ENCODE results near the gene GSTA3. TPM values are rescaled to one million over a fixed set of nuclear protein-coding genes. Genes with fewer than 3 reads are reported as not detected.

The GSTA3 gene
- total RNA-seq, 1 experiment from 2014 or later, result not detected

DNA sequence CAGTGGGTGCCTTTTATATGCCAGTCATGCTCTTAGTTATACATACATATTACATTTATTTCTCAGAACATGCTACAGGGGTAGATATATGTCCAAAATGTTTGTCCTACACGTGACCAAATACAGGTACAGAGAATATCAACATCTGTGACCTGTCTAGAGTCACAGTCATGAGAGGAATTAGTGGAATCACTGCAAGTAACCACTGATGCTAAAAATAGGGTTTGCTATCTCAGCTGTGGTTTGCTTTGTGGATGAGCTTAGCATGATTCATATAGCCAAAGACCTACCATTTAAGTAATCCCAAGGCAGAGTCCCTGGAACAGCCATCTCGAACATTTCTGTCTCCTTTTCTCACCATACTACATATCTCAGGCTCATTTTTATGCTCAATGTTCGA lies 32.3 kb downstream of the GSTA3 start:
- Histone ChIP-seq H2AFZ (ENCODE audit: low read length) (no peak overlapping the region), H3K9me3 (ENCODE audit: low read length) (no peaks in the 10 kb centered on the region), H3K9ac (ENCODE audit: low read length) (no peak overlapping the region), H3K4me3 (ENCODE audit: low read length) (no peak overlapping the region), H3F3A (ENCODE audit: low read length, unreplicated experiment) (no peaks in the 10 kb centered on the region), H3K79me2 (ENCODE audit: low read length) (no peaks in the 10 kb centered on the region), H3K36me3 (ENCODE audit: low read depth, low read length) (no peaks in the 10 kb centered on the region), H3K4me2 (ENCODE audit: low read length) (peak overlapping the region; percentile 37), H3K9me2 (replicated peaks; ENCODE audit: low read length) (no peaks in the 10 kb centered on the region), H4K20me1 (ENCODE audit: low read length) (no peaks in the 10 kb centered on the region), H3K4me1 (ENCODE audit: insufficient read depth, low read length) (peaks cover 21% of the 10 kb centered on the region), H3K27me3 (ENCODE audit: low read length) (no peaks in the 10 kb centered on the region), H3K27ac (ENCODE audit: low read length) (no peak overlapping the region)
- DNase-seq (peak; percentile 87), ATAC-seq (peak; percentile 79)
- ChIA-PET CTCF (interaction anchor here (0.6 kb wide), 1 partner anchor 469 kb away, joined by 6 read pairs; no protein-coding TSS in a partner anchor), POLR2A (ENCODE audit: unreplicated experiment) (no interaction called here)
- intact Hi-C loops (cut with micrococcal nuclease), result loop anchor here (10.0 kb wide), 1 partner anchor 182 kb away; no protein-coding TSS in a partner anchor
- TF ChIP-seq EZH2phosphoT487 (IDR thresholded peaks at IDR 0.05; ENCODE audit: borderline replicate concordance, low read length) (no peak), EZH2 (IDR thresholded peaks at IDR 0.05; ENCODE audit: low read length, unreplicated experiment) (no peak)
- TF ChIP-seq, protein P1, sequence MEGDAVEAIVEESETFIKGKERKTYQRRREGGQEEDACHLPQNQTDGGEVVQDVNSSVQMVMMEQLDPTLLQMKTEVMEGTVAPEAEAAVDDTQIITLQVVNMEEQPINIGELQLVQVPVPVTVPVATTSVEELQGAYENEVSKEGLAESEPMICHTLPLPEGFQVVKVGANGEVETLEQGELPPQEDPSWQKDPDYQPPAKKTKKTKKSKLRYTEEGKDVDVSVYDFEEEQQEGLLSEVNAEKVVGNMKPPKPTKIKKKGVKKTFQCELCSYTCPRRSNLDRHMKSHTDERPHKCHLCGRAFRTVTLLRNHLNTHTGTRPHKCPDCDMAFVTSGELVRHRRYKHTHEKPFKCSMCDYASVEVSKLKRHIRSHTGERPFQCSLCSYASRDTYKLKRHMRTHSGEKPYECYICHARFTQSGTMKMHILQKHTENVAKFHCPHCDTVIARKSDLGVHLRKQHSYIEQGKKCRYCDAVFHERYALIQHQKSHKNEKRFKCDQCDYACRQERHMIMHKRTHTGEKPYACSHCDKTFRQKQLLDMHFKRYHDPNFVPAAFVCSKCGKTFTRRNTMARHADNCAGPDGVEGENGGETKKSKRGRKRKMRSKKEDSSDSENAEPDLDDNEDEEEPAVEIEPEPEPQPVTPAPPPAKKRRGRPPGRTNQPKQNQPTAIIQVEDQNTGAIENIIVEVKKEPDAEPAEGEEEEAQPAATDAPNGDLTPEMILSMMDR (conservative IDR thresholded peaks at IDR 0.05; ENCODE audit: low read depth, low read length), result no peak
- no TSS peak for BruUV-seq (replicated peaks)

DNA sequence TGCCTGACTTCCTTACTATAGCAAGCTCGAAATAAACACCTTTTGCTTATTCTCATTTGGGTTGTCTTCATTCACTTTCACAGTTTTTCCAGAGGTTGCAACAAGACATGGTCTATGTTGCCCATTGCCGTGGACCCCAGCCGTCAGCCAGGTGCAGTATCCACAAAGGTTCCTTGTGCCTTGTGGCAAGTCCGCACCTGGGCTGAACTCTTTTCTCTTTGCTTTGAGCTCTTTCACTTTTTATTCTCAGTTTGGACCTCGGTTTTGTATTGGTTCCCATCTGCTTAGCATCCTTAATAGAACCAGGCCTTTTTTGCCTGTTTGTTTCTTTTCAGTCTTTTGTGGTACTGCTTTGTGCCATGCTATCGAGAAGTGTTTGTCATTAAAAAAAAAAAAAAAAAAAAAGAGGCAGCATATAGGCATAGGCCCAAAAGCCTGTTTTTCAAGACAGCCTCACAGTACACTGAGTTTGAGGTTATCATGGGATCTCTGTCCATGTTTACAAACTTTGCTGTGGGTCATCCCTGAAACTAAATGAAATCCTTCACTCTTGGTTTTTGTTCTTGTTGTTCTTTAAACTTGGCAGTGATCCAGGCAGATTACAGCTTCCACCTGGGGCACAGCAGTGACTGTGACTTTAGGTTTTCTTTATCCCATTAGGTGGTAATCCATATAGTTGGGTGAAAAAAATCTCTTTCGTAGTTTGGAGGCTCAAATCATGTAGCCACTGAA lies 33.3 kb downstream of the GSTA3 start:
- no TSS peak for BruUV-seq (replicated peaks)
- ATAC-seq (no peak), DNase-seq (peak; percentile 28)
- H4K20me1 ChIP-seq (ENCODE audit: low read length), result no peaks in the 10 kb centered on the region
- H3F3A ChIP-seq (ENCODE audit: low read length, unreplicated experiment), result no peaks in the 10 kb centered on the region
- H3K4me2 ChIP-seq (ENCODE audit: low read length), result peak overlapping the region; percentile 37; the same call in 1 of the 2 replicates
- H2AFZ ChIP-seq (ENCODE audit: low read length), result no peak overlapping the region
- no peak overlapping the region for H3K9ac ChIP-seq (ENCODE audit: low read length)
- H3K27ac ChIP-seq (ENCODE audit: low read length), result no peak overlapping the region
- intact Hi-C loops (cut with micrococcal nuclease), result loop anchor here (10.0 kb wide), 1 partner anchor 181 kb away; no protein-coding TSS in a partner anchor
- H3K79me2 ChIP-seq (ENCODE audit: low read length), result no peaks in the 10 kb centered on the region
- POLR2A ChIA-PET (ENCODE audit: unreplicated experiment), result no interaction called here
- CTCF ChIA-PET, result interaction anchor here (0.6 kb wide), 1 partner anchor 468 kb away, joined by 6 read pairs; no protein-coding TSS in a partner anchor
- H3K4me3 ChIP-seq (ENCODE audit: low read length), result no peak overlapping the region
- peaks cover 18% of the 10 kb centered on the region for H3K4me1 ChIP-seq (ENCODE audit: insufficient read depth, low read length)
- H3K27me3 ChIP-seq (ENCODE audit: low read length), result no peaks in the 10 kb centered on the region
- TF ChIP-seq, protein P1 (conservative IDR thresholded peaks at IDR 0.05; ENCODE audit: low read depth, low read length), result no peak
- no peak for TF ChIP-seq EZH2 (IDR thresholded peaks at IDR 0.05; ENCODE audit: low read length, unreplicated experiment)
- TF ChIP-seq EZH2phosphoT487 (IDR thresholded peaks at IDR 0.05; ENCODE audit: borderline replicate concordance, low read length), result no peak
- no peaks in the 10 kb centered on the region for H3K9me2 ChIP-seq (replicated peaks; ENCODE audit: low read length)
- no peaks in the 10 kb centered on the region for H3K9me3 ChIP-seq (ENCODE audit: low read length)
- no peaks in the 10 kb centered on the region for H3K36me3 ChIP-seq (ENCODE audit: low read depth, low read length)

DNA sequence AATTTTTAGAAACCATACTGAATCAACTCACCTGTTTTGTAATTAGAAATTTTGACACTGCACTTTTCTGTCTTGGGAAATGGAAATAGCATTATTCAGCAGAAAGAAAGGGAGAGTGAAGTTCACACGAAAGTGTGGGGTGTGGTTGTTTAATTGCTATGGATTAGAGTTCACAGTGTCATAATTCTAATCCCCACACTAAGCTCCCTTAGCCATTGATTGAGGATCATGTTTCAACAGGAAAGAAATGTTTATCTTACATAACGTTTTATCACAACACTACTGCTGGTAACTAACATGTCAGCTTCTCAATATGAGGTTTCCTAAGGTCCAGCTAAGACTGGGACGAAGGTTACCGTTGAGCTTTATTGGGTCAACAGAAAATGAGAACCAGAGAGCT lies 37.5 kb downstream of the GSTA3 start:
- no peaks in the 10 kb centered on the region for H3F3A ChIP-seq (ENCODE audit: low read length, unreplicated experiment)
- no peaks in the 10 kb centered on the region for H3K27me3 ChIP-seq (ENCODE audit: low read length)
- no peak for DNase-seq
- no peaks in the 10 kb centered on the region for H3K9me2 ChIP-seq (replicated peaks; ENCODE audit: low read length)
- intact Hi-C loops (cut with micrococcal nuclease), result loop anchor here (10.0 kb wide), 1 partner anchor 177 kb away; no protein-coding TSS in a partner anchor
- BruUV-seq (replicated peaks), result no TSS peak
- H3K4me2 ChIP-seq (ENCODE audit: low read length), result no peak overlapping the region
- H3K4me3 ChIP-seq (ENCODE audit: low read length), result no peak overlapping the region
- no peaks in the 10 kb centered on the region for H4K20me1 ChIP-seq (ENCODE audit: low read length)
- H2AFZ ChIP-seq (ENCODE audit: low read length), result no peak overlapping the region
- no peak overlapping the region for H3K9ac ChIP-seq (ENCODE audit: low read length)
- no peaks in the 10 kb centered on the region for H3K36me3 ChIP-seq (ENCODE audit: low read depth, low read length)
- ChIA-PET POLR2A (ENCODE audit: unreplicated experiment) (no interaction called here), CTCF (no interaction called here)
- no peak for TF ChIP-seq EZH2phosphoT487 (IDR thresholded peaks at IDR 0.05; ENCODE audit: borderline replicate concordance, low read length)
- TF ChIP-seq EZH2 (IDR thresholded peaks at IDR 0.05; ENCODE audit: low read length, unreplicated experiment), result no peak
- TF ChIP-seq, protein P1 (conservative IDR thresholded peaks at IDR 0.05; ENCODE audit: low read depth, low read length), result no peak
- no peaks in the 10 kb centered on the region for H3K9me3 ChIP-seq (ENCODE audit: low read length)
- H3K27ac ChIP-seq (ENCODE audit: low read length), result no peak overlapping the region
- no peaks in the 10 kb centered on the region for H3K79me2 ChIP-seq (ENCODE audit: low read length)
- peaks cover 8% of the 10 kb centered on the region for H3K4me1 ChIP-seq (ENCODE audit: insufficient read depth, low read length)
- ATAC-seq, result no peak

Measured in PC-3 (cell line).